Activated CD4-positive, alpha-beta T cell treated with anti-CD3 and anti-CD28 coated beads, Interleukin-10, Interleukin-2, amounts not matched to agents 100 ng/mL and 50 ng/mL, durations not matched to agents 16 hours and 8 hours (primary cell): ENCODE data around the gene GMCL2.

Source experiments
- DNase-seq: peaks from one replicate; pipeline ENCODE4 v3.0.0-alpha.2; 2020

Gene GMCL2

DNA sequence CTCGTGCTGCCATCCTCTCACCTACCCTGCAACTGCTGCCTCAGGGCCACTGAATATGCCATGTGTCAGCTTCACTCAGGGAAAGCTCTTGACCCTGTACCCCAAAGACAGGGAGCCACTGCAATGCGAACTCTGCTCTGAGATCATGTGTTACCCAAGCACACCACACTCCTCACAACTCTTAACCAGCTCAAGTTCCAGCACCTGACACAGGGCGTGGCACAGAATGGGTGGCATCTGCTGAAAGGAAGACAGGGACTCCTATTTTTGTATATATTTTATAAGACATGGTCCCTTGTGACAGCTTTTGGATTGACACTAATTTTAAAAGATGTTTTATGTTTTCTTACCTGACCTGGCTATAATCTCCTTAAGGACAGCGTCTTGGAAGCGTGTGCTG lies 34.7 kb upstream of the GMCL2 start:
- no peak for DNase-seq

DNA sequence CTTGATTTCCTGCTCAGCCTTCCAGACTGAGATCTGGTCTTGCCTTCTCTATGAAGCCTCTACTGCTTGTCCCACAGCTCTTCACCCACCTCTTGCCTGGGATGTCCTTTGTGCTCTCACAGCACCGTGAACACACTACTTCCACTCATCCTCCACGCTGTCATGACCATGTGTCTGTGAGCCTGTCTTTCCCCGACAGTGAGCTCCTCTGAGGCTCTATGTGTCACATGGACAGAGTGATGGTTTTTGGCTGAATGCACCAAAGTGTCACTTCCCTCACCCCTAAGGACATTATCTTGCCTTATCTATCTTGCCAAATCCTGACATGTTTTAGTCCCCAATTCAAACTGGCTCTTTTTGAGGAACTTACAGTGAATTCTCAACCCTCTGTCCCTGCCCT lies 34.1 kb upstream of the GMCL2 start:
- no peak for DNase-seq

DNA sequence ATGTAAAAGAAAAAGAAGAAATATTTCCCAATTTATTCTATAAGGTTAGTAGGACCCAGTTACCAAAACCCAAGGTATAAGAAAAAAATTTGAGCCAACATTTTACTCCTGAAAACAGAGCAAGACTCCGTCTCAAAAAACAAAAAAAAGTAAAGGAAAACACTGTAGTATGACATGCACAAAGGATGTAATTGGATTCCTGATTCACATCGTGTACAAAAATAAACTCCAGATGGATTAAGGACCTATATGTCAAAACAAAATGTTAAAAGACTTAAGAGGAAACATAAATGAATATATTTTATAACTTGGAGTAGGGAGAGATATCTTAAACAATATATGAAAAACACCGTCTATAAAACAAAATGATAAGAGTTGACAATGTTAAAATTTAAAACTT lies 31.7 kb upstream of the GMCL2 start:
- no peak for DNase-seq

DNA sequence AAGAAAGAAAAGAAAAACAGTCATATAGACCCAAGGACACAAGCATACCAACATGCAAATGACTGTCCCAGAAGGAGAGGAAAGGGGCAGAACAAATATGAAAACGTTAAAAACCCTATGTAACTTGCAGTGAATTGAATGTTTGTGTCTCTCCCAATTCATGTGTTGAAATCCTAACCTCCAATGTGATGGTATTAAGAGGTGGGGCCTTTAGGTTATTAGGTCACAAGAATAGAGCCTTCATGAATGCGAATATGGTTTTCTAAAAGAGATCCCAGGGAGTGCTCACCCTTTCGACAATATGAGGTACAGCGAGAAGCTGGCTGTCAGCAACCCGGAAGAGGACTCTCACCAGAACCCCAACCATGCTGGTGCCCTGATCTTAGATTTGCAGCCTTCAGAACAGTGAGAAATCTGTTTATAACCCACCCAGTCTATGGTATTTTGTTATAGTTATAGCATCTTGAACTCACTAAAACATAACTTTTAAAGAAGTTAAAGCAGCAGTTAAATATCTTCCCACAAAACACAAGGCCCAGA lies 31.1 kb upstream of the GMCL2 start:
- no peak for DNase-seq

DNA sequence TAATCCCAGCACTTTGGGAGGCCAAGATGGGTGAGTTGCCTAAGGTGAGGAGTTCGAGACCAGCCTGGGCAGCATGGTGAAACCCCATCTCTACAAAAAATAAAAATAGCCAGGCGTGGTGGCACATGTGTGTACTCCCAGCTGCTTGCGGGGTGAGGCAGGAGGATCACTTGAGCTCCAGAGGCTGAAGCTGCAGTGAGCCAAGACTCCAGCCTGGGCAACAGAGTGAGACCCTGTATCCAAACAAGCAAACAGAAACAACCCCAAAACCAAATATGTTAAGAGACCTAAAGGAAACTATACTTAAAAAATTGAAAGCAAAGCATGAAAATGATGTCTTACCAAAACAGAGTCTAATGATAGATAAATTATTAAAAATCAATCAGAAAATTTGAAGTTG lies 29.6 kb upstream of the GMCL2 start:
- no peak for DNase-seq

DNA sequence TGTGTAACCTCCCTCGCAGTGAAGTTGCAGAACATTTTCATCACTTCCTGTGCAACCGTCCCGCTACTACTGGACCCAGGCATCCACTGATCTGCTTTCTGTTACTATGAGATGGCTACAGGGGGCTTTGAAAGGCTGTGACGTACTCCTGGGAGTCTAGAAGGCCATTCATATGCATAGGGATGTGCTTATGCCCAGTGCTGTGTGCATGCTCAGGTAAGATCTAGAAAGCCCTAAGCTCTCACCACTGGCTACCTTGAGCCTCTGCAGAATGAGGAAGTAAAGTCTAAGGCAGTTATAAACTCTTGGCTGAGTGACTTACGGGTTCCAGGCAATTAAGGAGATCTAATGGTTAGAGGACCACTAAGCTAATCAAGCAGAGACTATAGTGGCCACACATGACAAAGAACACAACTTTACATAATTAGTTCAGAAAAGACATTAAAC lies 28.9 kb upstream of the GMCL2 start:
- no peak for DNase-seq

DNA sequence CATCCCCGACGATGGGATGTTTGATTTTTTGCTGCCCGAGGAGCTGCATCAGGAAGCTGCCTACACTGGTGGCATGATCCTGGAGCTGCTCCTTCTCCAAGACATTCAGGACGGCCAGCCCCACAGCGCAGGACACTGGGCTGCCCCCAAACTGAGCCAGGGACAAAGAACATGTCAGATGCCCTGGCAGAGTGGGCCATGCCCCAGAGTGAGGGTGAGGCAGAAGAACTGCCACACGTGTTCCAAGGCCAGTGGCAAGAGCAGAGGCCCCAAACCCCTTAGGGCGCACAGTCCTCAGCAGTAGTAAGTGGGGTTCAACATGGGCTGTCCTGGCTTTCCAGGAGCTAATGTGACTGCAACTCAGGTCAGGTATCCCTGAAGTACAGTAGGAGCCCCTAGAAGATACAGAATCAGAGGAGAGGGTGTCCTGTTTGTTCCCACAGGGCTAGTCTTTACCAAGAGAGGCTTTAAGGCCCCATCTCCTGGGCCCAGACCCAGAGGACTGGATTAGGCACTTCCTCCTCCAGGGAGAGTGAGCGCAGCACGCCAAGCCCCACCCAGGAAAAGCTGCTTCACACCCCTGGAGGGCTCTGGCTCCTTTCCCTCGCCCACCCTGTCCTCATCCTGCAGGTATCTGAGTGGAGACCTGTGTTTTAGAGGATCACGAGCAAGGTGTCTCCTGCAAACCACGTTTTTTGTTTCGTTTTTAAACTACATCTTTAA lies 28.3 kb upstream of the GMCL2 start:
- DNase-seq: no peak

DNA sequence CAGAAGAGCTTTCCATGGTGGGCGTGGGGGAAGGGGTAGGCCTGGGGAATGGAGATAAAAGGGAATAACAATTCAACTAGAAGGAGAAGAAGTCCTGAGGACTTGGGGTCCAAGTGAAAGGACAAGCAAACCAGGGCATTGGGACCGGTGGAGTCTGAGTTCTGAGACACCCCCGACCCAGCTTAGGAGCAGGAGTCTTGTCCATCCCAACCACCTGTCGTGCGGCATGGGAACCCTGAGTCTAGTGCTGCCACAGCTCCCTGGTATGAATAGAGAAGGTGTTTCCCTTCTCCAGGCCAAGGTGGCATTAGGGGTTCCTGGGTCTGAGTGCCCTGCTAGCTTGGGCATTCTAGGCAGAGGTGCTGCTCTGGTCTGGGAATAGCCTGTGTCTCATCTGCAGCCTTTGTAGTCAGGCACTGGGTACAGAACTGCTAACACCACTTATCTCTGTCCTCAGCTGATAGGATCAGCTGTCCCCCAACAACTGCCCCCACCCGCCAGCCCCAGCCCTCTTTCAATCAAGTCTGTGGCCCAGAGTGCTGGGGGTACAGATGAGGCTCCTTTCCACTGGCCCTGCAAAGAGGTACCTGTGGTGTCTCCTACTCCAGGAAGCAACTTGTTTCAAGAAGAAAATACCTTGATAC lies 27.1 kb upstream of the GMCL2 start:
- no peak for DNase-seq

DNA sequence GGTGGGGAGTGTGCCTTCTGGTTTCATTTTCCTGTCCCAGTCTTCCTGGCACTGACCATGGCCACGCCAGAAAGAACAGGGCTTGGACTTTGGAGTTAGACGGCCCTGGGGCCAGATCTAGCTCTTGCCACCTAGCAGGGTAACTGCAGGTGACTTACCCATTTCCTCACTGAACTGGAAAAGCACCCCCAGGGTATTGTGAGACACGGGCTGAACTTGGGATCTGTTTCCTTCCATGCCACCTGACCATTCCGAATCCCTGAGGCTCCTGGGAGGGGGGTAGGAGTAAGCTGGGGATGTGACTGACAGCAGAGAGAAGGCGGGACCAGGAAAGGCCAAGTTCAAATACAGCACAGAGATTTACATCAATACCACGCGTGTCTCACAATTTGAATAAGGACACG lies 26.6 kb upstream of the GMCL2 start:
- DNase-seq: no peak

DNA sequence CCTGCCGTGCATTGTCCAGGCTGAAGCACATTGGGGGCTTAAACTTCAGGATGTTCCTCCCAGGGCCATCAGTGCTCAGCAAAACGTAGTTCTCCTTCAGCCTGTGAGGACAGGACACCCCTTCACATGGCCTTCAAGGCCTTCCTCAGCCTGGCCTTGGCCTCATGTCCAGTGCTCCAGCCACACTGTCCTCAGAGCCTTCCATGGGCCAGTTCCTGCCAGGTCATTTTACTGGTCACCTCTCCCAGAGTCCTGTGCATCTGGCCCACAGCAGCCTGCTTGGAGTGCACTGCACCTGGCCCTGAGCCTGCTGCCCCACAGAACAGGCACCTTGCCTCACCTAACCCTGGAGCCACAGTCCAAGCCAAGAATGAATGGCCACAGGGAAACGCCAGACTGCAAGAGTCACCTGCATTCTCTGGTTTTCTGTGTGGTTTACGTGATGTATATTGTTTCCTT lies 25.9 kb upstream of the GMCL2 start:
- no peak for DNase-seq

DNA sequence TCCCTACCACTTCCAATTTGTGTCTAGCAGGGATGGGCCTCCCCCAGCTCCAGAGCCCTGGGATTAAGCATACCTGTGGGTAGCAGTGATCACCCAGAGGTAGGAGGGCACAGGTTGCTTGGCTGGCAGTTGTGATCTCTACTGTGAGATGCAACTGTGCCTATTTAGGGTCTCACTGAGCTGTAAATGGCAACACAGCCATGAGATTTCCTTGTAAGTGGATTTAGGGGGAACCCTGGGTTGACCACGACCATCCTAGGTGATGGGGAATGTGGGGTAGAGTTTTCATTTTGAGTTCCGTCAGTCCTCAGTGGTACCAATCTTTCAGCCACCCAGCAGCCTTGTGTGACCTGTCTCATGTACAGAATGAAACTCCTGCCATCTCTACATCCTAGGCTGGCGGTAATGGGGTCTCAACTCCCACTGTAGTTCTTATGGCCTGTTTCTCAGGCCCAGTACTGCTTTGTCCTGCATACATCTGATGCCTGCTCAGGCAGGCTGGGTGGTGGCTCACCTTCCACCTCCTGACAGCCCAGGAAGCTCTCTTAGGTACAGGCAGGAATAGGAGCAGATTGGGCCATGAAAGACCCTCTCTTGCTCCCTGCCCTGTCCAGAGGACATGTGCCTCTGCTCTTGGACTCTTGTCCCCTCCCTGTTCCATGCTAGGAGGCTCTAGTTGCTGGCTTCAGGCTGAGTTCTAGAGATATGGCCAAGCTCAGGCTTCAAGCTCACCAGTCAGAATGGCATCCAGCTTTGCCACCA lies 25.3 kb upstream of the GMCL2 start:
- DNase-seq: no peak

DNA sequence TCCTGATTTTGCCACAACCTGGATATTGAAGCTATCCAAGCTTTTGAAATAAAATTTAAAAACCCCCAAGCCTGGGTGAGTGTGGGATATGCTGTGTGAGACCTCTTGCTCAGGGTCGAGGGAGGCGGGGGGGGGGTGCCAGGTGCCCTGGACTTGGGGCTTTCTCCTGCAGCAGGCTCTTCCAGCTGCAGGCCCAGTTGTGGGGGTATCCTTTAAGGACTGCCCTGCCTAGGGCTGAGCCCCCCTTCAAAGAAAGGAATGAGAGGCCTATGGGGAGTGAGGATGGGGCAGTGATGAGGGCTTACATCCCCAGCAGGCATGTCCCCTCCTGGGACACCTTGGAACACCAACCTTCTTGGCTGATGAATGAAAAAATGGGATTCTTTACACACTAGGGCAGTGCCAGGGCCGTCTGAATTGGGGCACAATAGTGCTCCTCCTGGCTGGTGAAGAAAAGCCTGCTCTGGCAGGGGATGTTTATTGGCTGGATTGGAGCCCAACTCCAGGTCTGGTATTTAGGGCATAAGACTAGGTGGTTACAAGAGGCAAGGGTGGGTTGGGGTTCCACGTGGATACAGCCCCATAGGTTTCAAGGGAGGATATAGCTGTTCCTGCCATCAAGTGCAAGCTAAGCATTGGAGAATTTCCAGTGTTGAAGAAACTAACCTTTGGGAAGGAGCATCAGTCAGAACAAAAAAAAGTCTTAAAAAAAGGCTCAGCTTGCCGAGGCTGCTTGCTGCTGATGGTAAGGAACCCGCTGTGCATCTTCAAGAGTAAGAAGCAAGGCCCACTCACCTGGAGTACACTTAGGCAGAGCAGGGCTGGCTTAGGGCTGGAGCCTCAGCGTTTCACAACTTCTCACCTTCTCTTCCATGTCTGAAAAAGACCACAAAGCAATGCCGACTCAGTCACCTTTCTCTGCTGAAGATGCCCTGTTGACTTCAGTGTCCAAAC lies 24.2 kb upstream of the GMCL2 start:
- no peak for DNase-seq

DNA sequence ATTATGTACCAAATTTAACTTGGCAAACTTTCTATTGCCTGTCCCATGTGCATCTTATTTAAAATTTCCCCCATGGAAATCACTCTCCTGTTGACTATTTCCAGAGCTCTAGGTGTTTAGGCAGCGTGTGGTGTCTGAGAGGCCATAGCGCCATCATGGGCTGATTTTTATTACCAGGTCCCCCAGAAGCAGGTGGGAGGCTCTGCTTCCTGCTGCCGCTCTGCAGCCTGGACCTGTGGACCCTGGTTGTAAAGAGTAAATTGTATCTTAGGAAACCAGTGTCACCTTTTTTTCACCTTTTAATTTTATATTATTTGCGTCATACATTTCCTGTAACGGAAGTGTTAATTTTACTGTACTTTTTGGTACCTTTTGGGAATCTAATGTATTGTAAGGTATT lies 23.5 kb upstream of the GMCL2 start:
- no peak for DNase-seq

DNA sequence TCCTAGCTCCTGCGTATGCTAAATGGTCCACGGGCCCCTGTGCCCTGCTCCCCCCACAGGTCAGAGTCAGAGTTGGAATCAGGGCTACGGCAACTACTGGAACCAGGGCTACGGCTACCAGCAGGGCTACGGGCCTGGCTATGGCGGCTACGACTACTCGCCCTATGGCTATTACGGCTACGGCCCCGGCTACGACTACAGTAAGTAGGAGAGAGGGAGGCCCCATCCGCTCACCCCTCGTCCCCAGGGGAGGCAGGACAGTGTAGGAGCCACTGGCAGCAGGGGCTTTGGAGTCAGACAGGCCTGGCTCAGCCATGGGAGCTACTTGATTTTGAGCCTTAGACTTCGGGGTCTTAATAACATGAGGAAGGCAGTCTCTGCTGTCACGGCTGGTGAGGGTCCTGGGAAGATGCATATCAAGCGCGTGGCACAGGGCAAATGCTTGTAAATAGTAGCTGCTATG lies 22.9 kb upstream of the GMCL2 start:
- DNase-seq: no peak

DNA sequence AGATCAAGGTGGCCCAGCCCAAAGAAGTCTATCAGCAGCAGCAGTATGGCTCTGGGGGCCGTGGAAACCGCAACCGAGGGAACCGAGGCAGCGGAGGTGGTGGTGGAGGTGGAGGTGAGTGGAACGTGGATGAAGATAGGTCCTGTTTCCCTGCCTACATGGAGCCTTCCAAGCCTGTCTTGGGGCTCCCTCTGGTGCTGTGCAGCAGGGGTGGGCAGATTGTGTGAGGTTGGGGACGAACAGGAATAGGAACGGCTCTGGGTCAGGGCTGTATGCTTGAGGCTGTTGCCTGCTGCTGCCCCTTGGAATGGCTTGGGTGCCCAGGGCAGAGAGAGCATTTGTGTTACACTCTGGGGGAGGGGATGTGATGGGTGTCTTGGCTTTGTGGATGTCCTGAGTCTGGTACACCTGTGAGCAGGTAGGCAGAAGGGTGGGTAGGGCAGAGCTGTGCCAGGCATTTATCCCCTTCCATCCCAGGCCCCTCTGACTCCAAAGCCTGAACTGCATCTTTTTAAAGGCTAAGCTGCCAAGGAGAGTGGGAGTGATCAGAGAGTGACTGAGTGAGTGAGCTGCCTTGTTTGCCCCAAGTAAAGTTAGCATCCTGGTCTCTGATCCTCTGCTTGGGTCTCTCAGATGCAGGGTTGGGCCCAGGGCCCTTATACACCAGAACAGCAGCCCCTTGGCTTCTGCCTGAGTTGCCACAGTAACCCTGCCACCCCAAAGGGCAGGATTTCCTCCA lies 22.3 kb upstream of the GMCL2 start:
- no peak for DNase-seq

DNA sequence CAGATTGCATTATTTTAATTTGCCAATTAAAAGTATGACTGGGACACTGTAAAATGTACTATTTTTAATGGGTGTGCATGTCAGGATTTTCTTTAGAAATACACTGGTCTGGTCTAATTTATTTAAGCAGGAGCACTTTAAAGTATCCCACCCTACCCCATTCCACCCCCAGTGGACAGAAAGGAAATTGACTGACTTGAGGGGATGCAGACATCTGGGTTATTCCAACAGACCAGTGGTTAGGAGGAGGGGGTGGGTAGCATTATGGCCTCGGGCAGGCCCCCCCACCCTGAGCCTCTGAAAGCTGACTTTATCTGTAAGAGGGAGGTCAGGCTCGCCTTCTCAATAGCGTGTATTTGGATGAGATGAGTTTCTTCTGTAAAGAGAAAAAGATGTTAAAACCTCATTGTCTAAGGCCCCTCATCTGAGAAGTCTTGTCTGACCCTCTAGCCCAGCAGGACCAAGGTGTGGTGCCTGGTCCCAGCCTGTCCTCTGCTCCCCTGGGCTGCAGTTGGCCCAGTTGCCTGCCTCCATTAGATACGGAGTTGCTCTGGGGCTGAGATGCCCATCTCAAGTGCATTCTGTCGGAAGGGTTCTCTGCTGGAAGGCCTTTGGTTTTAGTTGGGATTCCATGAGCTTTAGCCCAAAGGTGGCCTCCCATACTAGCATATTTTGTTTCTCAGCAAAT lies 21.5 kb upstream of the GMCL2 start:
- DNase-seq: no peak

DNA sequence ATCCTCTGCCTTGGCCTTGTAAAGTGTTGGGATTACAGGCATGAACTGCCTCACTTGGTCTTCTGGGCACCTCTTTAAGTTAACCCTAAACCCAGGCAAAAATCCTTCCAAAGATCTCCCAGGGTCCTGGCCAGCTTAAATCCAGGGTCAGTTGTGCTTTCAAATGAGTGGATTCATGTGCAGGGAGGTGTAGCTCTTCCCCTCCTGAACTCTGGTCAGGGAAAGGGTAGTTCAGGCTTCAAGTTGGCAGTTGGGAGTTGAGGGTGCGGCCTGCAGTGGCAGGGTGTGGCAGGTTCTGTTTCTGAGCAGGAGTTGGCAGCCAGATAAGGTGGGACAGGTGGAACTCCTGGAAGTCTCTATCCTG lies 20.7 kb upstream of the GMCL2 start:
- no peak for DNase-seq

DNA sequence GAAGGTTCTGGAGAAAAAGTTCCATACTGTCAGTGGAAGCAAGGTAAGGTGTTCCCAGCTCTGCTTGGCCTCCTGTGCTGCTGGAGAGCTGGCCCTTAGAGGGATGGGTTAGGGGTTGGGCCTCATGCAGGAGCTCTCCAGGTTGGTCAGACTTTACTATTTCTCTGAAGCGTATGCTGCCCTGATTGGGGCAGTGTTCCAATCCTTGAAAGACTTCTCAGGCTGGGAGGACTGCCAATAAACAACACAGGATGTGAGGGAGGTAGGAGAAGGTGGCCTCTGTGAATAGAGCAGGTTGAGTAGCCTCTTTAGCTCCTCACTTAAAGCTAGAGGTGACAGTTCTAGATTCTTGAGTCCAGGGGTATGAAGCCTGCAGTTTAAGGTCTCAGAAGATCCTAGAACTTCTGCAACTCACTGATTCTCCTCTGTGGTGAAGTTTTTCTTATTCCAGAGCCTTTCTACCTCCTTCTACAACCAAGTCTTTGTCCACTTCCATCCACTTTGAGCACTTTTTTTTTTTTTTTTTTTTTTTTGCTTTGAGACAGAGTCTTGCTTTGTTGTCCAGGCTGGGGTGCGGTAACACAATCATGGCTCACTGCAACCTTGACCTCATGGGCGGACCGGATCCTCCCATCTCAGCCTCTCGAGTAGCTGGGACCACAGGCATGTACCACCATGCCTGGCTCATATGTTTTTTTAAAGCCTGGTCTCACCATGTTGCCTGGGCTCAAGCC lies 20.2 kb upstream of the GMCL2 start:
- no peak for DNase-seq

DNA sequence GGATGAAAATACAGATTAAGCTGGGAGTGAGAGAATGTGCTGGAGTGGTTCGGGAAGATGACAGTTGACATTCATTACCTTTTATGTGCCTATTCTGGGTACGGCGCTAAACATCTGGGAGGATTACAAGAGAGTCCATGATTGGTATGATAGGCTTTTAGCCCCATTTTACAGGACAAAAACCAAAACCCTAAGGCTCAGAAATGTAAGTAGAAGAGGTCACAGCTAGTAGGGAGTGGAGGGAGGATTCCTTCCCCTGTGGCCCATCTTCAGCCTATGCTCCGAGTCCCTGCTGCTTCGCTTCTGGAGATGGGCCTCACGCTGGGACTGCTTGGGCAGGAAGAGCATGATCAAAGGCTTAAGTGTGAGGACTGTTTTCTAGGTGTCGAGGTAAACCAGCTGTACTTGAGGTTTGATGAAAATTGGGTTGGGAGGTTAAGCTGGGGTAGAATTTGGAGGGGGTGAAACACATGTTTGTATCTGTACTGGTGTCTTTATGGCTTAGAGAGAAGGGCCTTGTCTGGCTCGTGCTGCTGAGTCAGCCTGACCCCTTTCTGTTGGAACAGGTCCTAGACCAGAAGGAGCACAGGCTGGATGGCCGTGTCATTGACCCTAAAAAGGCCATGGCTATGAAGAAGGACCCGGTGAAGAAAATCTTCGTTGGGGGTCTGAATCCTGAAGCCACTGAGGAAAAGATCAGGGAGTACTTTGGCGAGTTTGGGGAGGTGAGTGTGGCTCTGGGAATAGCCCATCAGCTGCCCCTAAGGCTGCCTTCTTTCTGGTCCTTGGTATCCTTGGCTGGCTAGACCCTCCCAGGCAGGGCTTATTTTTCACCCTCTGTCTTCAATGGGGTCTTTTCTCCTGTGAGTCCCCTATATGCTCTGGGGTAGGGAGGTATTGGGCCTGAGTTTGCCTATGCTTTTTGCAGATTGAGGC lies 19.3 kb upstream of the GMCL2 start:
- no peak for DNase-seq

DNA sequence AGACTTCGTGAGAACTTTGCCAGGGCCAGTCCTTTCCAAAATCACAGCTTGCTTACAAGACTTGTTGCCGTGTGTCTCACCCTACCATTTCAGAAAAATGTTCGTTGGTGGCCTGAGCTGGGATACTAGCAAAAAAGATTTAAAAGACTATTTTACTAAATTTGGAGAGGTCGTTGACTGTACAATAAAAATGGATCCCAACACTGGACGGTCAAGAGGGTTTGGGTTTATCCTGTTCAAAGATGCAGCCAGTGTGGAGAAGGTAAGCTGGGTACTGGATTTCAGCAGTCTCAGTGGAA lies 18.5 kb upstream of the GMCL2 start:
- DNase-seq: no peak
